HG03460 (cell line): ENCODE results near the gene CCNJL.

ENCODE experiments used
- ATAC-seq: cut with Tn5 transposase; IDR thresholded peaks from one replicate; pipeline ENCODE4 v1.9.1; 2021; ENCODE audit not compliant: unreplicated experiment

The CCNJL gene

DNA sequence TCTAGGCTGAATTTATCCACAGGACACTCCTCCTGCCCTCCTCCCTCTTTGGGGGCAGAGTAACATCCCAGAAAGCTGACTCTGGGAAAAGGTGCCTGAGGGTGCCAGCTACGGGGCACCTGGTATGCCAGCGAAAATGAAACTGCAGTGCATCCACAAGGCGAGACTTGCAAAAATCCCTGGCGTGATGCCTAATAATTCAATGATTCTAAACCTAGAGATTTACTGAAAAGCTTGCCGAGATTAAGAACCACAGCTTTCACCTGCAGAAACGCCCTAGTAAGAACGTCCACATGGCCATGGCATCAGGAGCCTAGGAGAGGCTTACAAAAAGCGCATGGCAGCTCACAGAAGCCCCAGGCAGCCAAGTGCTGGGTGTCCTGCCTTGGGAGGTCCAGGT, 20.9 kb downstream of the CCNJL start:
- no peak for ATAC-seq

DNA sequence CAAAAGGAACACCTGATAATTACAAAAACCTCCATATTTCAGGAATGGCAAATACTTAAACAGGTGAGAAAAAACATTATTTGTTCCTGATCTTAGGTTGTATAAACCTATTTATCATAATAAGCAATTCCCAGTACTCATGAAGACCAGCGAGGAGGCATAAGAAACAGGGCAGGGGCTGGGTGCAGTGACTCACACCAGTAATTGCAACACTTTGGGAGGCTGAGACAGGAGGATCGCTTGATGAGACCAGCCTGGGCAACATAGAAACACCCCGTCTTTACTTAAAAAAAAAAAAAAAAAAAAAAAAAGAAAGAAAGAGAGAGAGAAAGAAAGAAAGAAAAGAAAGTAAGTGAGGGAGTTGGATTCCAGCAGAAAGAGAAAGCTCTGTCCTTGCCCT, 21.6 kb downstream of the CCNJL start:
- ATAC-seq: no peak

DNA sequence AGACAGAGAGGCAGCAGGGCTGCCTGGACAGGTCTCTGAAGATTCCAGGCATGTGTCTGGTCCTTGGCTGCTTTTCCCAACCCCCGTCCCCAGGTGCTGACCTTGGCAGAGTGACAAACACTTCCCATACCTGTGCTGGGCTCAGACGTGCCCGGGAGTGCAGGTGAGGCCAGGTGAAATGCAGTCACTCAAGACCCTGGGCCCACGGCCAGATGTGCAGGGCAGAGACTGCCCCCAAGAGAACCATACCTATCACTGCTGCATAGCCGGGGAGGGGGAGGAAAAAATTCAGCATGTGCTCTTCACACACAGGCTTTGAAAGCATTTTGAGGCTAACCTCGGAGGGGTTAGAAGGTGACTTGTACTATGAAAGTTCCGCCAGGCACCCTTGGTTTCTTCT, 22.6 kb downstream of the CCNJL start:
- no peak for ATAC-seq

DNA sequence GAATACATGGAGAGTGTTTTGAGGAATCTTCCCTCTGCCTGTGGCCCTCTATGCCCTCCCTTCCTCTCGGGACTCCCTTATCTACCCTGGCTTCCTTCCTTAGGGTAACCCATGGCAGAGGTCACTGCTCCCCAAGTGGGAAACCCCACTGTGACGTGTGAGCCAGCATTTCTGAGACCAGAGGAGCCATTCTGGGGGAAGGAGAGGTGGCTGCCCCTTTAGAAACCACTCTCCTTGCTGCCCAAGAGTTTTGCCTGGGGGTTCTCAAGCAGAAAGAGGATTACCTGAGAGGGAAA, 23.1 kb downstream of the CCNJL start:
- ATAC-seq: no peak

DNA sequence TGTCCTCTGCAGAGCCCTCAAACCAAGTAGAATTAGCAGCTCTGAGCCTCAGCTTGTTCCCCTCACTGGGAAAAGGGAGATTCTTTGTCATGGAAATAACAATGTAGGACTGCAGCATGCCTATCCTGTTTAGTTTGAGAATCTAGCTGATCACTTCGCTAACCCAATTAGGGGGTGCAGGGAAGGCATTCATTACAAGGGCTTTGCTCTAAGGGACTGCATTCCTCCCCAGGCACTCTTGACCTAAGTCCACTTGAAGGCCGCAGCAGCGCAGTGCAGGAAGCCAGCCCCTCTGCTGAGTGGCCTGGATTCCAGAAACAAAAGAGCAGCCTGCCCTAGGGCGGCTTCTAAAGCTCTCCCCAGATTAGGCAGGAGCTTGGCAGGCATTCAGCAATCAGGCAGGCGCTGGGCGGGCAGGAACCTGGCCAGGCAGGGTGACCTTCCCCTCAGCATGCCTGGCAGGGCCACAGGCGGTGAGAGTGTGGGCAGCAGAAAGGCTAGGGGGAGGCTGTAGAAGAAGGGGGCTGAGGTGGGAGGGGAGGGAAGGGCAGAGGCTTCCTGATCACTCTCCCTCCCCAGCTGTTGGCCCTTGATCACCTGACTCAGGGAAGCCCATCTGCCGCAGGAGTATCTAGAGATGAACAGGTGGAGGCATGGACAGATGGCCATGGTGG, 24.8 kb downstream of the CCNJL start:
- no peak for ATAC-seq

DNA sequence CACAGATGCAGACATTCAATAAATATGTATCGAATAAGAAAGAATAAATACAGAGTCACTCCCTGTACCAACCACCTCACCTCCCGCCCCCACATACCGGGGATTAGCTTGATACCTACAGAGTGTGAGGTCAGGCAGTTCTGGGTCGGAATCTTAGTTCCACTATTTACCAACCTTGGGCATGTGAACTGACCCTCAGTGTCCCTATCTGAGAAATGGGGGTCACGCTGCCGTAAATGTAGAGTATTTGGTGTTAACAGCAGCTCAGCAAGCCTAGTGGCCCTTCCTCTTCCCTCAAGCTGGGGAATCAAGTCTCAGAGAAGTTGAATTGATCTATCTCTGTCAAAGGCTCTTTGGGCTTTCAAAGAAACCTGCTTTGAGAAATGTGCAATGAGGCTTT, 25.4 kb downstream of the CCNJL start:
- ATAC-seq: no peak

DNA sequence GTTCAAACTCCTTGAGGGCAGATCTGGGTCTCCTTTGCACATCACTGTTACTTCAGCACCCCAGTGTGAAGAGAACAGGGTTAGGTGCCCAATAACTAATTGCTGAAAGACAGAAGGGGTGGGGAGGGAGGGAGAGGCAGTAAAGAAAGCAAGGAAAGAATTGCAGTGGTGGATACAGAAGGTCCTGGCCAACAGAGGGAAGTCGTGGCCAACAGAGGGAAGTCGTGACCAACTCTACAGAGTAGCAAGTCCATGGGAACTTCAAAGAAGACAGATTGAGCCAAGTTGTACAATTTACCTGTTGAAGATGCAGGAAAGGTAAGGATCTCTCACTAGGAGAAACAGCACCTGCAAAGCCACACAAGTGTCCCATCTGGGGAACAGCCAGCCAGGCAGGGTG, 27.0 kb downstream of the CCNJL start:
- no peak for ATAC-seq

DNA sequence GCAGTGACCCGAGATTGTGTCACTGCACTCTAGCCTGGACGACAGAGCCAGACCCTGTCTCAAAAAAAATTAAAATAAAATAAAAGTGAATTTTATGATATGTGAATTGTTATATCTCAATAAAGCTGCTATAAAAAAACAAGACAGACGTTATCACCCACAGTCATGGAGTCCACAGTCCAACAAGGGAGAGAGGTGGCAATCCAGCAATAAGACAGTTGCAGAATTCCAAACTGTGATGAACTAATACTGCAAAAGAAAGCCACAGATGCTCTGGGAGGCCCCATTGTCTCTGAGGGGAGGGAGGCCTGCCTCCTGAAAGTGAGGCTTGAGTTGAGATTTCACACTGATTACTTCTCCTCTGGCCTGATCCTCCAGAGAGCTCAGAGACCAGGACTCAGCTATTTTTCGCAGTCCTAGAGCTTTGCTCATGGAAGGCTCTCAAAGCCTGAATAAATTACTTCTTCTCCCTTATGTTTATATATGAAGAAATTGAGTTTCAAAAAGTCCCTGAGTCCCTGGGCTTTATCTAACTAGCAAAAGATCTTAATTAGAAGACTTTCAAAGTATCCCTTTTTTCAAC, 28.0 kb downstream of the CCNJL start:
- no peak for ATAC-seq

DNA sequence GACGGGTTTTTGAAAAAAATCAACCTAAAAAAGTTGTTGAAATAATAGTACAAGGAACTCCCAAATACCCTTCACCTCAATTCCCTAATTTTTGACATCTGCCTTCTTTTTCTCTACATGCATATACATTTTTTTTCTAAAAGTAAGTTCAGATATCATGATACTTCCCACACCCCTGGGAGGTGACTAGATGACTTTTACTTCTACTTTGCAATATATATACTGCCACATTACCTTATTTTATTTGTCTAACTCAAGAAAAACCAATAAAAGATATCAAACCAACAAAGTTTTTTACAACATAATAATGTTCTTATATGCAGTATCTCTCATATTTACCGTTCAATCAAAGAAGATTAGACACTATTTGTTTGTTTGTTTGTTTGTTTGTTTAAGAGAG, 31.1 kb downstream of the CCNJL start:
- no peak for ATAC-seq

DNA sequence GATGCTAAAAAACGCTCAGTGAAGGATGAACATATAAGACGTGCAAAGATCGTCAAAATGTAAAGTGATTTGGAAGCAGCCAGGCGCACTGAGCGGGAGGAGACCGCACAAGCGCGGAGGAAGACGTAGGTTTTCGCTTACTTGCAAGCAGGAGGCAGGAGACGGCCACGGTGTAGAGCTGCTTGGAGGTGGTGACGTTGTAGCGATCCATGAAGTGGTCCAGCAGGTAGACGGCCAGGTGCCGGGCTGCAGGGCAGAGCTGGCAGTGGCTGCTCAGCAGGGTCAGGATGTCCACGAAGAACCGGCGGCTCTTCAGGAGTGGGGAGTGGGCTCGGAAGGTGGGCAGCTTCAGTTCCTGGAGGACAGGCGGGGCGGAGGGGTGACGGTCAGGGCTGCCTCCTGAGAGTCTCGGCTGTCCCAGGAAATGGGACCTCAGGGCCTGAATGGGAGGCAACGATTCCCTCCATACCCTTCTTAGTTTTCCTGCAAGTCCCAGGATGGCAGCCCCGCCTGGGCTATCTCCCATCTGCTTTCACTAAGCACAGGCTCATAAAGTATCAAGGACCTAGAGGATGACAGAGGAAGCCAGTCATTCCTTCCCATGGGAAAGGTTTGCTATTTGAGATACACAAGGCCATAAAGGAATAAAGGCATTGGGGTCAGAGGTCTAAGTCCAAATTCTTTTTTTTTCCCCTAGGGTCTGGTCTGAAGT, 31.8 kb downstream of the CCNJL start:
- no peak for ATAC-seq

DNA sequence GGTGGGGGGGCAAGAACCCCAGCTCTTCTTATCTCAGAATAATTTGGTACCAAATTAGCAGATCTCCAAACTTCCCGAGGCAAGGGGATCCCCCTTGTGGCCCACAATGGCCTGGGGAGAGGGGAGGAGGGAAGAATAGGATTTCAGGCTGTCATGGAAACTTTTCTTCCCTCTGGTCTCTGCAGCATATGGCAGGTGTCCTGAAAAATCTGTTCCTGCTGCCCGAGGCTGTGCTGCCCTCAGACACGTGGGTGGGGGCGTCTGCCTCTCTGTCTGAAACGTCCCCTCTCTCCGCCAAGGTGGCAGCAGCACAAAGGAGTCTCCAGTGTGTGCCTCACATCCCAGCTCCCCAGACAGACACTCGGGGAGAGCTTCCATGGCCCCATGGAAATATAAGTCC, 34.0 kb downstream of the CCNJL start:
- ATAC-seq: no peak

DNA sequence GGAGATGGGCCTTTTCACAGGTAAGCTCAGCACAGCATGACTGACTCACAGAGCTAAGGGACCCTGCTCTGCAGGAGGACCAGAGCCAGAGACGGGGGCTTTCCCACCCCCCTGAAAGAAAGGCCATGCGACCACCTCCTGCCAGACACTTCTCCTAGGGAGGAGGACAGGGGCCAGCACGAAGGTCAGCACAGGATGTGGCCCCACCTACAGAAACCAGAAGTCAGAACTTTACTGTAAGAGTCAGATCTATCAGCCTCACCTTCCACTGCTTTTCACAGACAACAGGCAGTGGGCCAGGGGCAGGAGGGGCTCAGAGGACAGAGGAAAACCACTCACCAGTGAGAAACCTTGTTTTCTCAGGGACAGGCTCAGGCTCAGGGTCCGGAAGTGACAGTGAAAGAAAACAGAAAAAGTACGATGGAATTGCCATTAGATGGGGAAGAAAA, 37.9 kb downstream of the CCNJL start:
- no peak for ATAC-seq

DNA sequence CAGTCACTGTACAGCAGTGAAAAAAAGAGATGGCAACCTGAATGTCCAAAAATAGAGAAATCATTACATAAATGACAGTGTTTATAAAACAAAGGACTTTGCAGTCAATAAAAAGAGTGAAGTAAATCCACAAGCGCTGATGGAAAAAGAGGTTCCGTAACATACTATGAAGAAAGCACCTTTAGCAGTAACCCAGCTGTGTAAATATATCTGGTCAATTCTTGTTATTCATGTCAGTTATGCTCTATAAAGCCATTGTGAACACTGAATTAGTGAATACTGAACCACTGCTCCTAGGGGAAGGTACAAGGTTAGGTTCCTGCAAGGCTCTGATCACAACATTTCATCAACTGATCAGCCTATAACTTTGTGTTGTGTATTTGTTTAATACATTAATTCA, 39.5 kb downstream of the CCNJL start:
- ATAC-seq: no peak

DNA sequence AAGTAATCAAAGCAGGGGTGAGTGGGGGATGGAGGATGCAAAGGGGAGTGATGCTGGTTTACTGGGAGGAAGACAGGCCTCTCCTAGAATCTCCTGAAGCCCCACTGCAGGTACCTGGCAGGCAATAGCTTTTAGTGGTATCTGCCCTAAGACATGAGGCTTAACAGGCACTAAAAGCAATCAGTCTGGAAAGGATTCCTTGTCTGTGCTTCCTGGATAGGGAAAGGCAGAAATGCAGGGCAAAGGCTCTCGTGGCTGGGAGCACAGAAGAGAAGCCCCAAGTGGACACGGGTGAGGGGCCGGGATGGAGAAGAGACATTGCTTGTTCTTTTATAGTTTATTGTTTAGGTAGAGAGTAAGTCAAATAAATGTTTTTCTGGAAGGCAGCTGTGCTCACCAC, 40.1 kb downstream of the CCNJL start:
- no peak for ATAC-seq

DNA sequence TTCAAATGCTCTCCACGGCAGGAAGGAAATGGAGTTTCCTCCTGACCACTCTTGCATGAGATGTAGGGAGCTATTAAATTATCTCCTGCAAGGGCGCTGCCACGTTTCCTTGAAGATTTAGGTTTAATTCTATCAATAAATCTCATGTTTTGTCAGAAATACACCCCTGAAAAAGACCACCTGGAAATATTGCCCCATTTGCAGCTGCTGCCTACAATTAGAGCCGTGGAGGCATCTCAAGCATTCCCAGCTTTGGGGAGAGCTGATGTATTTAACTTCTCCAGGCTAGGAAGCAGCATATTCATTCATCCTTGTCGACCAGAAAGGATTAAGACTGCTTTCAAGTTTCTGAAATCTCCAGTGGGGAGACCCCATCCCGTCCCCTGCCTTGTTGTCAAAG, 40.5 kb downstream of the CCNJL start:
- no peak for ATAC-seq

DNA sequence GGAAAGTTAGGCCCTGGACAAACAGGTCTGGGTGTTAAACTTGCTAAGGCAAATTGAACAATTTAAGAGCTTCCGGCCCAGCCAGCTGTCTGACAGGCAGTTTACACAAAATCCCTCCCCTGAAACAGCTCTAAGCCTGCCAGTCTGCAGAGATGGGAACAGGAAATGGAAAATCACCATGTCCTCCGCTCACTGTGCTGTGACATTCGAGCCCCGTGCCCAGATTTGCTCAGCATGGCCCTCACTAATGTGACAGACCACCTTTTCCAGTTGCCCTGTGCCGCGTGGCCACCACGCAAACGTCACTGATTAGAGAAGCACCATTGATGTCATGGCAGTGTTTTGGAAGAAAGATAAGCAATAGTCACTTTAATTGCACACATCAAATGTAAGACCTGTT, 41.0 kb downstream of the CCNJL start:
- ATAC-seq: peak; percentile 67

DNA sequence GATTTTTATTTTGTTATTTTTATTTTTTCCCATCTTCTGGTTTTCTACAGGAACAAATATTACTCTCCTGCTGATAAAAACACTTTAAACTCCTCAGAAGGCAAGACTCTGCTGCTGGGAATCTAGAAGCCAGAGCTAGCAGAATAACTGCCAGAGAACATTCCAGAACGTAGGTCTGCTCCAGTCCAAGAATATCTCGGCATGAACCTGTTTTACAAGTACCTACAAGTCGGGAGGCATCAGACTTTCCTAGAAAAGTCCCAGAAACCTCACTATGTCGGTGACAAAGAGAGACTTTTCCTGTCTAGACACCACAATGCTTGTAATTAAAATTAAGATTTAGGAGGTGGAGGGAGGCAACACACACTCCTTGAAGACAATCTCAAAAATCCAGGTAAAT, 41.7 kb downstream of the CCNJL start:
- ATAC-seq: no peak

DNA sequence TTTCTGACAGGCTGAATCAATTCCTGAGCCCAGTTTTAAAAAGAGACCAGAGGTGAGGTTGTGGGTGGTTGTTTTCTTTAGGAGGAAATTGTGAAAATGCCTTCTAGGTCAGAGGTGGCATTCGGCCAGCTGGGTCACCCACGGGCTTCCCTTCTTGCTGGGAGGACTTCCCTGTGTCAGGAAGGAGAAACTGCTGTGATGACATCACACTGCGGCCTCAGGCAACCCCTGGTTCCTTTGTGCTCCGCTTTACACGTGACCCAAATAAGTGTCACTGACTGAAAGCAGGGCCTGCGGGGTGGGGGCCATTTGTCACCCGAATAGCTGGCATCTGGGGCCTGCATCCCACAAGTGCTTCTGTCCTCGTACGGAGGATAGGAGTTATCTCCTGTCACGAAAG, 43.3 kb downstream of the CCNJL start:
- ATAC-seq: no peak

DNA sequence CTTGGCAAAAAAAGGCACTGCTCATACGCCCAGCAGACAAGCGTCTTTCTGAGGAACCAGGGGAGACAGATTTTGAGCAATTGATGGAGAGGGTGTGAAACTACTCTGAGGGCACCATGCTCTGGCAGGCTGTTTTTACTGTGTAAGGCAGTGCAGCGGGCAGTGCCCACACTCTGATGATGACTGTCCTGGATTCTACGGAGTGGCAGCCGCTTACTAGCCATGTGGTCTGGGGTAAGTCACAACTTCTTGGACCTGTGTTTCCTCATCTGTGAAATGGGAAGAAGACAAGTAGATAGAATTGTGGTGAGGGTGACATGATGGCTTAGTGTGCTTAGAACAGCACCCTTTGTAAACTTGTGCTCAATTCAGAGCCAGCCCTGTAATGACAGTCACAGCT, 44.2 kb downstream of the CCNJL start:
- ATAC-seq: no peak

DNA sequence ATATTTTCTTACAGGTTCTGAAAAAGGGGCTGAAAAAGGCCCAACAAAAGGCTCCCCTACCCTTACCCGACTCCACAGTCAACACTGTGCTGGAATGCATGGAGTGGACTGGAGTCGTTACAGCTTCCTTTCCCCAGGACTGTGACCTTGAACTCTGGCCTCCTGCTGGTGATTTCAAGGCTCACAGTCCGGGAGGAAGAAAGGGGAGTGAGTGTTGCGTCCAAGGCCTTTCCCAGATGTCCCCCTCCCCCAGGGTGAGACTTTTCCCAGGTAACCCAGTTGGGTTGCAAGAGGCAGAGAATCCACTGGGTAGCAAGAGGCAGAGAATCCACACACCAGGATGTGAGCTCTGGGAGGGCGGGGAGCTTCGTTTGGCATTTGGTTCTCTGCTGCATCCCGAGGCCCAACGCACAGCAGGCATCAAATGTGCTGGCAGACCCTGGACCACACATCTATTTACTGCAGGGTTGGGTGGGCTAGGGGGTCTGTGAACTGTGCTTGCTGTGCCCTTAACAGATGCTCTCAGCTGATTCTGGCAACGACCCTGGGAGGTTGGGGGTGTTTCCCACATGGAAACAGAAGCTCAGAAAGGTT, 45.5 kb downstream of the CCNJL start:
- ATAC-seq: no peak

DNA sequence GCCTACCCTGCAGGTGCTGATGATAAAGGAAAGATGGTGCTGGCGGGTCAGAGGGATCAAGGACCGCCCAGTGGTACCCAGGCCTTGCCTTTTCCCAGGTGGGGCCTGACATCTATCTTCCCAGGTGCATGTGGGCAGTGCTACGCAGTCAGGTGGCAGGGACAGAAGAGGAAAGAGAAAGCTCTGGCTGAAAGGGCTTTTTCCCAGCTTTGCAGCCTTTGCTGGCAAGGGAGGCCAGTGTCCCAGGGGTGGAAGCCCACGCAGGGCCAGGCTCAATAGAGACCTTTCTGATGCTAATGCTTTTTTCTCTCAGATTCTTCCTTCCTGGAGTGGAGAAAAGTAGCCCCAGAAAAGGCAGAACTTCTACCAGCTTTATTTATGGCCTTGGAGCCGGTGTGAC, 46.3 kb downstream of the CCNJL start:
- no peak for ATAC-seq

DNA sequence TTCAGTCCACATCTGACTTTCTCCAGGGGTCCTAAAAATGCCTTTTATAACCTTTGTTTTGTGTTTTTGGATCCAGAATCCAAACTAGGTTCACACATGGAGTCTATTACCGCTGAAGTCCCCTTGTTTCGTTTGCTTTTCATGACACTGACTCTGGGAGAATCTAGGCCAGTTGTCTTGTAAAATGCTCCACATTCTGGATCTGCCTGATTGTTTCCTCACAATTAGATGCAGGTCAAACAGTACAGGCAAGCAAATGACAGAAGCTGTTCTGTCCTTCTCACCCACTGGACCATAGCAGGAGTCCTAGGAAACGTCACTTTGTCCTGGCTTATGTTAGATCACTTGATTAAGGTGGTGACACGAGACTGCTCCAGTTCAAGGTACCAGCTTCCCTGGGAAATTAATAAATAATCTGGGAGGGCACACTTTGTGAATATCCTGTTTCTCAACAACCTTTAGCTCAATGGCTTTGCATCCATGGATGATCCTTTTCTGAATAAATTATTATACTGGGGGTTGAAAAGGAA, 49.0 kb downstream of the CCNJL start:
- ATAC-seq: no peak
